Keratinocyte (primary cell): ENCODE data around the gene HPS3. TPM values are rescaled to one million over a fixed set of nuclear protein-coding genes. Genes with fewer than 3 reads are reported as not detected.

Experiments used
- DNase-seq: peaks from one replicate; pipeline ENCODE4 v3.0.0-alpha.2; 2011; ENCODE audit warnings: low read depth, missing footprints, low spot score
- FAIRE-seq: peaks from 2 replicates; lab custom pipeline; 2011; peaks lifted over from hg19 to GRCh38; lab: Jason Lieb, UNC
- H2AFZ ChIP-seq: 2 replicates; pipeline ENCODE4 v1.6.0; 2012; ENCODE audit warnings: low read length, control low read depth, inconsistent platforms; ENCODE audit not compliant: control insufficient read depth
- H3K27ac ChIP-seq: 2 replicates; pipeline ENCODE4 v1.5.1; 2011; ENCODE audit warnings: low read length; ENCODE audit not compliant: control insufficient read depth, insufficient read depth
- H3K27me3 ChIP-seq: 3 replicates; pipeline ENCODE4 v1.6.0; 2011; ENCODE audit warnings: low read length; ENCODE audit not compliant: control insufficient read depth, insufficient read depth; ENCODE audit errors: extremely low read depth
- H3K36me3 ChIP-seq, 2 experiments: 2 replicates in 1 of 2; 3 replicates in 1 of 2; pipeline ENCODE4 v1.5.1; 2011; ENCODE audit warnings: low read length in 2 of 2, mild to moderate bottlenecking in 1 of 2; ENCODE audit not compliant: control insufficient read depth in 2 of 2, insufficient read depth in 2 of 2; ENCODE audit errors: extremely low read depth in 1 of 2
- H3K4me1 ChIP-seq: 3 replicates; pipeline ENCODE4 v1.5.1; 2011; ENCODE audit warnings: low read length; ENCODE audit not compliant: control insufficient read depth, insufficient read depth; ENCODE audit errors: extremely low read depth
- H3K4me2 ChIP-seq: 3 replicates; pipeline ENCODE4 v1.6.0; 2011; ENCODE audit warnings: low read depth, low read length; ENCODE audit not compliant: control insufficient read depth, insufficient read depth; ENCODE audit errors: extremely low read depth
- H3K4me3 ChIP-seq, 3 experiments: fragments of 200-600 bp in 1 of 3; sonication (generic) in 1 of 3; 2 replicates in 2 of 3; 3 replicates in 1 of 3; pipeline ENCODE4 v1.5.1; 2011 to 2016; ENCODE audit warnings: low read length in 3 of 3, mild to moderate bottlenecking in 3 of 3, control low read depth in 2 of 3, inconsistent platforms in 1 of 3, low read depth in 1 of 3, mixed read lengths in 1 of 3, mixed run types in 1 of 3, moderate library complexity in 1 of 3; ENCODE audit not compliant: control insufficient read depth in 2 of 3, insufficient read depth in 2 of 3; ENCODE audit errors: extremely low read depth in 1 of 3
- H3K79me2 ChIP-seq: 2 replicates; pipeline ENCODE4 v1.6.0; 2012; ENCODE audit warnings: low read length; ENCODE audit not compliant: control insufficient read depth, insufficient read depth
- H3K9ac ChIP-seq: 3 replicates; pipeline ENCODE4 v1.6.0; 2011; ENCODE audit warnings: low read length; ENCODE audit not compliant: control insufficient read depth, insufficient read depth; ENCODE audit errors: extremely low read depth
- H3K9me1 ChIP-seq: 3 replicates; pipeline ENCODE4 v1.6.0; 2011; ENCODE audit warnings: low read length; ENCODE audit not compliant: control insufficient read depth, insufficient read depth; ENCODE audit errors: extremely low read depth
- H3K9me3 ChIP-seq: 2 replicates; pipeline ENCODE4 v1.5.1; 2012; ENCODE audit warnings: low read depth, low read length; ENCODE audit not compliant: control insufficient read depth
- H4K20me1 ChIP-seq: 3 replicates; pipeline ENCODE4 v1.6.0; 2011; ENCODE audit warnings: low read length; ENCODE audit not compliant: control insufficient read depth, insufficient read depth; ENCODE audit errors: extremely low read depth
- CTCF ChIP-seq, 3 experiments: IDR thresholded peaks in 1 of 3; conservative IDR thresholded peaks in 1 of 3; optimal IDR thresholded peaks in 1 of 3; 2 replicates in 2 of 3; 3 replicates in 1 of 3; pipeline versions ENCODE3 to v1.5.1; 2011; ENCODE audit warnings: low read length in 3 of 3, mild to moderate bottlenecking in 3 of 3, moderate library complexity in 2 of 3, control low read depth in 1 of 3, inconsistent platforms in 1 of 3; ENCODE audit not compliant: insufficient read depth in 2 of 3; ENCODE audit errors: extremely low read depth in 1 of 3
- EZH2 ChIP-seq: IDR thresholded peaks from one replicate; pipeline ENCODE4 v1.6.1; 2012; ENCODE audit warnings: inconsistent platforms, mild to moderate bottlenecking, low read length, moderate library complexity
- dilution Hi-C: fragments of 300-500 bp; cut with MboI; formaldehyde crosslinking; loops from one replicate; pipeline ENCODE4 v1.7.0; 2020; ENCODE audit warnings: low sequenced_read_pairs; ENCODE audit not compliant: extremely low pct_ligation_motif_present
- polyA plus RNA-seq, 5 experiments: library from polyadenylated mRNA; depleted of rRNA in 3 of 5; stranded (reverse) in 3 of 5; stranded (forward) in 1 of 5; unstranded in 1 of 5; fragments of >200 nt; gene quantifications; 1 replicate in 1 of 5; 2 replicates in 3 of 5; 3 replicates in 1 of 5; pipeline versions ENCODE4 v1.2.1 to v1.2.3, GENCODE V29; 2011 to 2012; ENCODE audit warnings: missing spikeins in 2 of 5, low read depth in 1 of 5, low replicate concordance in 1 of 5

Gene HPS3
- polyA plus RNA-seq, 1 donor (not counting 4 experiments of a cell fraction or from before 2014, with no cell fraction given): 12.9 TPM

DNA sequence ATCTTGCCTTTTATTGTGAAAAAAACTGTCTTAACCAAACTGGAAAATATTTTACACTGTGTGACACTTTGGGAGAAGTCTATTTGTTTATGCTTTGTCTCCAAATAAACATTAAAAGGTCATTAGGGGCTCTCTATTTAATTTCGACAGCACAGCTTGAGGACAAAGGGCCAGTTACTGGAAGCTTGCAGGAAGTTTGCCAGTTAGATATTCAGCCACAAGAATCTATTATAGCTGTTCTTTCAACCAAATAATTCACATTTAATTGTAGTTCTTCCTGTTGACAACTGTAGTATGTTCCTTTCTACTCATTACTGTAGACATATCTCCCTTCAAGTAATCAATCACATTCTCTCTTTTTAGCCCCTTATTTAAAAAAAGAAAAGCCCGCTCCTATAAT, 86.1 kb downstream of the HPS3 start:
- Histone ChIP-seq H3K27me3 (no peaks in the 10 kb centered on the region), H3K27ac (no peak overlapping the region), H2AFZ (no peak overlapping the region), H3K79me2 (no peaks in the 10 kb centered on the region), H4K20me1 (no peaks in the 10 kb centered on the region), H3K9ac (no peak overlapping the region), H3K4me1 (no peaks in the 10 kb centered on the region), H3K4me3 (no peak overlapping the region), H3K4me2 (no peak overlapping the region), H3K9me3 (no peaks in the 10 kb centered on the region), H3K36me3 (no peaks in the 10 kb centered on the region), H3K9me1 (no peaks in the 10 kb centered on the region)
- no peak for TF ChIP-seq EZH2
- no peak for TF ChIP-seq CTCF (optimal IDR thresholded peaks at IDR 0.05 in 1 of 3, IDR thresholded peaks at IDR 0.05 in 1 of 3, conservative IDR thresholded peaks at IDR 0.05 in 1 of 3; ENCODE audit: extremely low read depth in 1 of 3, insufficient read depth in 2 of 3, low read length in 3 of 3)
- dilution Hi-C loops: no loop called here
- FAIRE-seq (no peak), DNase-seq (no peak)

GRCh38 chr3:149216193-149216869, 86.9 kb downstream of the HPS3 start:
- no peaks in the 10 kb centered on the region for H3K9me3 ChIP-seq
- H3K4me1 ChIP-seq: no peaks in the 10 kb centered on the region
- H3K4me2 ChIP-seq: no peak overlapping the region
- H3K79me2 ChIP-seq: no peaks in the 10 kb centered on the region
- FAIRE-seq (no peak), DNase-seq (no peak)
- no peak overlapping the region for H3K9ac ChIP-seq
- H2AFZ ChIP-seq: no peak overlapping the region
- TF ChIP-seq EZH2 (no peak), CTCF (optimal IDR thresholded peaks at IDR 0.05 in 1 of 3, IDR thresholded peaks at IDR 0.05 in 1 of 3, conservative IDR thresholded peaks at IDR 0.05 in 1 of 3; ENCODE audit: extremely low read depth in 1 of 3, insufficient read depth in 2 of 3, low read length in 3 of 3) (no peak)
- H3K4me3 ChIP-seq: no peak overlapping the region
- dilution Hi-C loops: no loop called here
- H4K20me1 ChIP-seq: no peaks in the 10 kb centered on the region
- no peaks in the 10 kb centered on the region for H3K27me3 ChIP-seq
- H3K9me1 ChIP-seq: no peaks in the 10 kb centered on the region
- no peak overlapping the region for H3K27ac ChIP-seq
- no peaks in the 10 kb centered on the region for H3K36me3 ChIP-seq
